Inferior parietal cortex (tissue), 1 donor: ENCODE measurements around the gene SSTR1.

Experiments
- DNase-seq: peaks from one replicate; pipeline ENCODE4 v3.0.0-alpha.2; 2016; ENCODE audit errors: extremely low spot score

Gene SSTR1

GRCh38 chr14:38202444-38203191 lies 5.1 kb upstream of the SSTR1 start:
- DNase-seq: no peak

- DNase-seq: no peak
Observed at GRCh38 chr14:38203929-38204718, 3.6 kb upstream of the SSTR1 start.

- no peak for DNase-seq
Observed at GRCh38 chr14:38204719-38205115, 3.0 kb upstream of the SSTR1 start.

GRCh38 chr14:38205119-38205813 lies 2.4 kb upstream of the SSTR1 start:
- DNase-seq: no peak

GRCh38 chr14:38205949-38206665 lies 1.6 kb upstream of the SSTR1 start:
- DNase-seq: no peak

- no peak for DNase-seq
Observed at GRCh38 chr14:38206689-38207376, 871 bp upstream of the SSTR1 start.

- no peak for DNase-seq
Observed at GRCh38 chr14:38207377-38207735, 348 bp upstream of the SSTR1 start.

- no peak for DNase-seq
Observed at GRCh38 chr14:38208618-38209562, 1.2 kb downstream of the SSTR1 start.

- no peak for DNase-seq
Observed at GRCh38 chr14:38209572-38210557, 2.2 kb downstream of the SSTR1 start.

- DNase-seq: no peak
Observed at GRCh38 chr14:38210587-38211216, 3.0 kb downstream of the SSTR1 start.

GRCh38 chr14:38211255-38211735 lies 3.6 kb downstream of the SSTR1 start:
- no peak for DNase-seq

- DNase-seq: no peak
Observed at GRCh38 chr14:38212111-38212510, 4.4 kb downstream of the SSTR1 start.

- no peak for DNase-seq
Observed at GRCh38 chr14:38213001-38213400, 5.3 kb downstream of the SSTR1 start.

- DNase-seq: no peak
Observed at GRCh38 chr14:38217553-38217952, 9.8 kb downstream of the SSTR1 start.

- DNase-seq: no peak
Observed at GRCh38 chr14:38221077-38221476, 13.4 kb downstream of the SSTR1 start.

- no peak for DNase-seq
Observed at GRCh38 chr14:38224338-38224737, 16.6 kb downstream of the SSTR1 start.

GRCh38 chr14:38225946-38226345 lies 18.2 kb downstream of the SSTR1 start:
- no peak for DNase-seq

- no peak for DNase-seq
Observed at GRCh38 chr14:38226366-38226765, 18.7 kb downstream of the SSTR1 start.
